GM12878 (cell line): Measurements from ENCODE around the gene GAL3ST2. TPM values are rescaled to one million over a fixed set of nuclear protein-coding genes. Genes with fewer than 3 reads are reported as not detected.

Experiments
- ATAC-seq: fragments of 200-7000 bp; cut with Tn5 transposase; 3 replicates; pipeline ENCODE4 v1.9.1; 2020; ENCODE audit warnings: mild to moderate bottlenecking, moderate library complexity
- BruUV-seq: library from RNA; stranded (reverse); fragments of 400-500 nt; replicated peaks from 2 replicates; lab custom pipeline; 2021; lab: Mats Ljungman, UMichigan
- CTCF ChIA-PET: fragments of 300-600 bp; sonication (Branson Sonifier 250); formaldehyde crosslinking; extraction: SDS; loops from one replicate; lab custom pipeline; 2021; ENCODE audit warnings: inconsistent platforms; lab: Yijun Ruan, JAX
- POLR2A ChIA-PET: fragments of 350-600 bp; formaldehyde crosslinking; extraction: SDS; loops from one replicate; lab custom pipeline; 2021; ENCODE audit warnings: inconsistent platforms; lab: Charles Lee
- RAD21 ChIA-PET: fragments of 300-600 bp; sonication (Branson Sonifier 250); formaldehyde crosslinking; loops from one replicate; lab custom pipeline; 2023; ENCODE audit warnings: antibody characterized with exemption; ENCODE audit not compliant: unreplicated experiment; lab: Charles Lee
- SMC1A ChIA-PET: fragments of 300-600 bp; sonication (Branson Sonifier 250); formaldehyde crosslinking; loops from one replicate; lab custom pipeline; 2023; ENCODE audit not compliant: unreplicated experiment, uncharacterized antibody; lab: Charles Lee
- DNase-seq: peaks from one replicate; pipeline ENCODE4 v3.0.0-alpha.2; 2011; ENCODE audit warnings: low read depth, low spot score
- FAIRE-seq: peaks from 3 replicates; lab custom pipeline; 2011; peaks lifted over from hg19 to GRCh38; lab: Jason Lieb, UNC
- H2AFZ ChIP-seq: 2 replicates; pipeline ENCODE4 v1.6.0; 2011; ENCODE audit warnings: low read depth, low read length, control low read depth; ENCODE audit not compliant: control insufficient read depth
- H3K27ac ChIP-seq: 2 replicates; pipeline ENCODE4 v1.5.1; 2011; ENCODE audit warnings: control low read depth; ENCODE audit not compliant: control insufficient read depth, insufficient read depth
- H3K27me3 ChIP-seq, 2 experiments: replicated peaks in 1 of 2; 2 replicates each; pipeline versions ENCODE4 v1.6.0 to v1.6.1; 2011; ENCODE audit warnings: low read length in 1 of 2; ENCODE audit not compliant: control insufficient read depth in 2 of 2, insufficient read depth in 2 of 2
- H3K36me3 ChIP-seq, 2 experiments: 2 replicates each; pipeline ENCODE4 v1.5.1; 2011; ENCODE audit warnings: low read length in 1 of 2; ENCODE audit not compliant: control insufficient read depth in 2 of 2, insufficient read depth in 2 of 2
- H3K4me1 ChIP-seq: 2 replicates; pipeline ENCODE4 v1.6.1; 2011; ENCODE audit warnings: mild to moderate bottlenecking, low read length, moderate library complexity, mixed read lengths; ENCODE audit not compliant: control insufficient read depth, insufficient read depth
- H3K4me2 ChIP-seq: 2 replicates; pipeline ENCODE4 v1.6.0; 2011; ENCODE audit warnings: control low read depth; ENCODE audit not compliant: control insufficient read depth, insufficient read depth
- H3K4me3 ChIP-seq: fragments of 200-600 bp; sonication (generic); 2 replicates; pipeline ENCODE4 v1.5.1; 2016
- H3K79me2 ChIP-seq: 2 replicates; pipeline ENCODE4 v1.6.0; 2011; ENCODE audit warnings: low read length; ENCODE audit not compliant: control insufficient read depth, insufficient read depth
- H3K9ac ChIP-seq: 2 replicates; pipeline ENCODE4 v1.8.0; 2011; ENCODE audit warnings: low read length, control low read depth, mixed read lengths; ENCODE audit not compliant: control insufficient read depth, insufficient read depth
- H3K9me3 ChIP-seq: replicated peaks from 3 replicates; pipeline ENCODE4 v1.5.1; 2011; ENCODE audit warnings: mild to moderate bottlenecking, low read length; ENCODE audit not compliant: control insufficient read depth, insufficient read depth
- H4K20me1 ChIP-seq: 2 replicates; pipeline ENCODE4 v1.6.0; 2011; ENCODE audit not compliant: control insufficient read depth, insufficient read depth
- ATF7 ChIP-seq: fragments of 450-650 bp; IDR thresholded peaks from 2 replicates; pipeline ENCODE4 v1.6.1; 2016; ENCODE audit warnings: low read depth, mild to moderate bottlenecking
- CBX3 ChIP-seq: fragments of 200-600 bp; sonication (generic); IDR thresholded peaks from 2 replicates; pipeline ENCODE4 v1.6.1; 2016; ENCODE audit warnings: low read depth, borderline replicate concordance
- CHD1 ChIP-seq: IDR thresholded peaks from 2 replicates; pipeline ENCODE4 v1.6.1; 2012; ENCODE audit warnings: low read depth, low read length, improper control_type of control experiment
- CHD4 ChIP-seq: fragments of 200-600 bp; sonication (generic); IDR thresholded peaks from 2 replicates; pipeline ENCODE4 v1.6.1; 2016; ENCODE audit warnings: mild to moderate bottlenecking
- ESRRA ChIP-seq: IDR thresholded peaks from 2 replicates; pipeline ENCODE4 v1.6.1; 2012; ENCODE audit warnings: mild to moderate bottlenecking, low read length, improper control_type of control experiment
- EZH2 ChIP-seq: IDR thresholded peaks from 2 replicates; pipeline ENCODE4 v1.6.1; 2012; ENCODE audit warnings: low read depth, mild to moderate bottlenecking, control low read depth, inconsistent platforms, low read length, borderline replicate concordance; ENCODE audit not compliant: control insufficient read depth
- MYB ChIP-seq: fragments of 150-350 bp; IDR thresholded peaks from 2 replicates; pipeline ENCODE4 v1.6.1; 2014; ENCODE audit warnings: mild to moderate bottlenecking, low read depth, low read length, borderline replicate concordance
- RAD51 ChIP-seq: fragments of 450-650 bp; IDR thresholded peaks from 2 replicates; pipeline ENCODE4 v1.6.1; 2016; ENCODE audit warnings: moderate library complexity, mild to moderate bottlenecking, inconsistent platforms
- RCOR1 ChIP-seq: conservative IDR thresholded peaks from 2 replicates; pipeline ENCODE4 v1.6.1; 2012; ENCODE audit warnings: low read depth, low read length, improper control_type of control experiment
- RFX5 ChIP-seq: IDR thresholded peaks from 2 replicates; pipeline ENCODE4 v1.6.1; 2011; ENCODE audit warnings: low read depth, low read length, improper control_type of control experiment
- SIN3A ChIP-seq: IDR thresholded peaks from 2 replicates; pipeline ENCODE4 v1.6.1; 2012; ENCODE audit warnings: low read depth, low read length, improper control_type of control experiment
- TBL1XR1 ChIP-seq: IDR thresholded peaks from 2 replicates; pipeline ENCODE4 v1.6.1; 2012; ENCODE audit warnings: low read depth, low read length, improper control_type of control experiment
- YY1 ChIP-seq: IDR thresholded peaks from 2 replicates; pipeline ENCODE4 v1.6.1; 2011; ENCODE audit warnings: low read depth, mild to moderate bottlenecking, low read length
- ZNF24 ChIP-seq: fragments of 450-650 bp; IDR thresholded peaks from 2 replicates; pipeline ENCODE4 v1.6.1; 2017; ENCODE audit warnings: antibody characterized with exemption, mild to moderate bottlenecking
- ZNF274 ChIP-seq: IDR thresholded peaks from one replicate; pipeline ENCODE4 v1.8.0; 2011; ENCODE audit not compliant: insufficient read length, insufficient read depth
- WGBS: methylation state at CpG from one replicate; pipeline ENCODE4 v1.1.6; 2016; ENCODE audit warnings: low lambda C conversion rate; ENCODE audit not compliant: insufficient replicate concordance, insufficient coverage; ENCODE audit errors: missing lambda C conversion rate; 5-methylcytosine and 5-hydroxymethylcytosine counted together
- in situ Hi-C: fragments of 300-500 bp; cut with MboI; formaldehyde crosslinking; loops from 9 replicates; pipeline ENCODE4 v1.14.3; 2018; ENCODE audit warnings: mixed read lengths
- intact Hi-C: fragments of 100-400 bp; cut with micrococcal nuclease; formaldehyde crosslinking; loops from one replicate; pipeline ENCODE4 v1.14.2; 2022; ENCODE audit not compliant: unreplicated experiment
- polyA plus RNA-seq, 11 experiments: library from polyadenylated mRNA; depleted of rRNA in 4 of 11; unstranded in 6 of 11; stranded (reverse) in 5 of 11; fragments of >200 nt; fragmentation: Nextera tagmentation in 4 of 11; fragmentation: Illumina TruSeq in 1 of 11; extraction: Ambion mirVana in 4 of 11; extraction: Trizol in 1 of 11; gene quantifications; 1 replicate in 1 of 11; 2 replicates in 10 of 11; pipeline versions ENCODE4 v1.2.1 to v1.2.3, GENCODE V29; 2011 to 2016; ENCODE audit warnings: inconsistent platforms in 2 of 11, missing spikeins in 2 of 11, low read depth in 1 of 11
- total RNA-seq, 4 experiments: library from RNA; depleted of rRNA in 3 of 4; stranded (reverse); fragments of >200 nt in 3 of 4; fragmentation: Illumina TruSeq in 1 of 4; extraction: Trizol in 1 of 4; gene quantifications; 2 replicates each; pipeline versions ENCODE4 v1.2.1 to v1.2.3, GENCODE V29; 2013 to 2021
- TF ChIP-seq, protein P1 (sequence below): fragments of 450-650 bp; IDR thresholded peaks from 2 replicates; pipeline ENCODE4 v1.6.1; 2017; ENCODE audit warnings: borderline replicate concordance
- TF ChIP-seq, protein P2 (sequence below): fragments of 450-650 bp; IDR thresholded peaks from 2 replicates; pipeline ENCODE4 v1.6.1; 2017; ENCODE audit warnings: low read depth, mild to moderate bottlenecking, moderate library complexity
- TF ChIP-seq, protein P3 (sequence below): fragments of 150-350 bp; IDR thresholded peaks from 2 replicates; pipeline ENCODE4 v1.6.1; 2016; ENCODE audit warnings: low read depth, low read length

GAL3ST2 gene
- total and polyA plus RNA-seq, 10 of the 15 experiments (the other 5 are each of a cell fraction or from before 2014, with no cell fraction given): 0.09 to 0.36 (median 0.11) TPM; not detected in 7

DNA sequence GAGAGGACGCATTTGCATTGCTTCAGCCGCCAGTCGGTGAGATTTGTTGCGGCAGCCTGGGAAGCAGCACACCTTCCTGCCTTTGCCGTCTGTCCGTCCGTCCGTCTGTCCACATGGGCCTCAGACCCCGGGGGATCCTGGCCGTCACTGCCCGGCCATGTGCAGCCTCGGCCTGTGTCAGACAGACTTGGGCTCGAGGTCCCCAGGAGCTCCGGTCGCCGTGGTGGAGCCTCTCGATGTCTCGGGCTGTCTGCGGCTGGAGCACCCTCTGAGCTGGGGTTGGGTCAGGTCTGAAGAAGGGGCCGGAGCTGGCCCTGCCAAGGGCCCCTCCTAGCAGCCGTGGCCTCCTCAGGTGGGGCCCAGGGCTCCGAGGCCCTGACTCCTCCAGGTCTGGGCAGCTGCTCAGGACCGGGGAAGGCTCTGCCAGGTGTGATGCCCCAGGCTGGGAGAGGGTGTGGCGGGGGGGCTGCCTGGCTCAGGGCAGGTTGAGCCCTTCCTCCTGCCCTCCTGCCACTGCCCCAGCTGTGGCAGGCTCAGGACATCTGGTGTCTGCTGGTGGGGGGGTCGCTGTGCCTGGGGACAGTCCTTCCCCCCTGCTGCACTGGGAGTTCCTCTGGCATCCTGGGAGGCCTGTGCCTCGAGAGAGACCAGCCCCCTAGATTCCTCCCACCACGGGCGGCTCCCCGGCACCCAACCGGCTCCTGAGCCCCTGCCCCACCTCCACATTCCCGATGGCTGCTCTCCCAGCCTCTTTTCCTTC lies 44.2 kb downstream of the GAL3ST2 start:
- no peak overlapping the region for H3K9ac ChIP-seq
- no peak overlapping the region for H3K4me2 ChIP-seq
- POLR2A ChIA-PET: no interaction called here
- FAIRE-seq (no peak), DNase-seq (no peak), ATAC-seq (no peak)
- no peaks in the 10 kb centered on the region for H4K20me1 ChIP-seq
- H3K27me3 ChIP-seq: no peaks in the 10 kb centered on the region
- H3K4me1 ChIP-seq: no peaks in the 10 kb centered on the region; the same call in 1 of the 2 replicates
- no peaks in the 10 kb centered on the region for H3K36me3 ChIP-seq
- RAD21 ChIA-PET: no interaction called here
- SMC1A ChIA-PET: no interaction called here
- no peak overlapping the region for H3K27ac ChIP-seq
- CTCF ChIA-PET: interaction anchor here (1.1 kb wide), 1 partner anchor 9 kb away, joined by 3 read pairs; no protein-coding TSS in a partner anchor
- H2AFZ ChIP-seq: no peak overlapping the region
- TF ChIP-seq ESRRA (no peak), EZH2 (no peak), RFX5 (no peak), YY1 (no peak), ATF7 (no peak), RAD51 (no peak), SIN3A (no peak), MYB (no peak), CBX3 (no peak), TBL1XR1 (no peak), ZNF274 (no peak), RCOR1 (no peak), CHD4 (no peak), CHD1 (no peak), ZNF24 (no peak)
- TF ChIP-seq, protein P1, sequence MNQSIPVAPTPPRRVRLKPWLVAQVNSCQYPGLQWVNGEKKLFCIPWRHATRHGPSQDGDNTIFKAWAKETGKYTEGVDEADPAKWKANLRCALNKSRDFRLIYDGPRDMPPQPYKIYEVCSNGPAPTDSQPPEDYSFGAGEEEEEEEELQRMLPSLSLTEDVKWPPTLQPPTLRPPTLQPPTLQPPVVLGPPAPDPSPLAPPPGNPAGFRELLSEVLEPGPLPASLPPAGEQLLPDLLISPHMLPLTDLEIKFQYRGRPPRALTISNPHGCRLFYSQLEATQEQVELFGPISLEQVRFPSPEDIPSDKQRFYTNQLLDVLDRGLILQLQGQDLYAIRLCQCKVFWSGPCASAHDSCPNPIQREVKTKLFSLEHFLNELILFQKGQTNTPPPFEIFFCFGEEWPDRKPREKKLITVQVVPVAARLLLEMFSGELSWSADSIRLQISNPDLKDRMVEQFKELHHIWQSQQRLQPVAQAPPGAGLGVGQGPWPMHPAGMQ: no peak
- TF ChIP-seq, protein P2, sequence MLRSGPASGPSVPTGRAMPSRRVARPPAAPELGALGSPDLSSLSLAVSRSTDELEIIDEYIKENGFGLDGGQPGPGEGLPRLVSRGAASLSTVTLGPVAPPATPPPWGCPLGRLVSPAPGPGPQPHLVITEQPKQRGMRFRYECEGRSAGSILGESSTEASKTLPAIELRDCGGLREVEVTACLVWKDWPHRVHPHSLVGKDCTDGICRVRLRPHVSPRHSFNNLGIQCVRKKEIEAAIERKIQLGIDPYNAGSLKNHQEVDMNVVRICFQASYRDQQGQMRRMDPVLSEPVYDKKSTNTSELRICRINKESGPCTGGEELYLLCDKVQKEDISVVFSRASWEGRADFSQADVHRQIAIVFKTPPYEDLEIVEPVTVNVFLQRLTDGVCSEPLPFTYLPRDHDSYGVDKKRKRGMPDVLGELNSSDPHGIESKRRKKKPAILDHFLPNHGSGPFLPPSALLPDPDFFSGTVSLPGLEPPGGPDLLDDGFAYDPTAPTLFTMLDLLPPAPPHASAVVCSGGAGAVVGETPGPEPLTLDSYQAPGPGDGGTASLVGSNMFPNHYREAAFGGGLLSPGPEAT: no peak
- TF ChIP-seq, protein P3, sequence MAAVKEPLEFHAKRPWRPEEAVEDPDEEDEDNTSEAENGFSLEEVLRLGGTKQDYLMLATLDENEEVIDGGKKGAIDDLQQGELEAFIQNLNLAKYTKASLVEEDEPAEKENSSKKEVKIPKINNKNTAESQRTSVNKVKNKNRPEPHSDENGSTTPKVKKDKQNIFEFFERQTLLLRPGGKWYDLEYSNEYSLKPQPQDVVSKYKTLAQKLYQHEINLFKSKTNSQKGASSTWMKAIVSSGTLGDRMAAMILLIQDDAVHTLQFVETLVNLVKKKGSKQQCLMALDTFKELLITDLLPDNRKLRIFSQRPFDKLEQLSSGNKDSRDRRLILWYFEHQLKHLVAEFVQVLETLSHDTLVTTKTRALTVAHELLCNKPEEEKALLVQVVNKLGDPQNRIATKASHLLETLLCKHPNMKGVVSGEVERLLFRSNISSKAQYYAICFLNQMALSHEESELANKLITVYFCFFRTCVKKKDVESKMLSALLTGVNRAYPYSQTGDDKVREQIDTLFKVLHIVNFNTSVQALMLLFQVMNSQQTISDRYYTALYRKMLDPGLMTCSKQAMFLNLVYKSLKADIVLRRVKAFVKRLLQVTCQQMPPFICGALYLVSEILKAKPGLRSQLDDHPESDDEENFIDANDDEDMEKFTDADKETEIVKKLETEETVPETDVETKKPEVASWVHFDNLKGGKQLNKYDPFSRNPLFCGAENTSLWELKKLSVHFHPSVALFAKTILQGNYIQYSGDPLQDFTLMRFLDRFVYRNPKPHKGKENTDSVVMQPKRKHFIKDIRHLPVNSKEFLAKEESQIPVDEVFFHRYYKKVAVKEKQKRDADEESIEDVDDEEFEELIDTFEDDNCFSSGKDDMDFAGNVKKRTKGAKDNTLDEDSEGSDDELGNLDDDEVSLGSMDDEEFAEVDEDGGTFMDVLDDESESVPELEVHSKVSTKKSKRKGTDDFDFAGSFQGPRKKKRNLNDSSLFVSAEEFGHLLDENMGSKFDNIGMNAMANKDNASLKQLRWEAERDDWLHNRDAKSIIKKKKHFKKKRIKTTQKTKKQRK: no peak
- no TSS peak for BruUV-seq
- in situ Hi-C loops: no loop called here
- H3K4me3 ChIP-seq: no peak overlapping the region
- H3K79me2 ChIP-seq: no peaks in the 10 kb centered on the region
- H3K9me3 ChIP-seq: no peaks in the 10 kb centered on the region; the same call in 2 of the 3 replicates
- intact Hi-C loops: no loop called here
- 71% methylated on average over 31 of the region's 31 CpGs for WGBS
